ENCODE measurements around the gene FKBP5. TPM values are rescaled to one million over a fixed set of nuclear protein-coding genes. Genes with fewer than 3 reads are reported as not detected.

Gene FKBP5
- total and polyA plus RNA-seq, 10 of the 15 experiments (the other 5 are each of a cell fraction or from before 2014, with no cell fraction given) = 29.0 to 123 (median 62.3) TPM

- Histone ChIP-seq H3K27me3 (replicated peaks in 1 of 2; ENCODE audit: control insufficient read depth in 2 of 2, insufficient read depth in 2 of 2, low read length in 1 of 2) (no peaks in the 10 kb centered on the region), H3K9me3 (replicated peaks; ENCODE audit: control insufficient read depth, insufficient read depth, low read length) (no peaks in the 10 kb centered on the region), H3K4me3 (no peak overlapping the region), H3K4me1 (ENCODE audit: control insufficient read depth, insufficient read depth, low read length) (peaks cover 48% of the 10 kb centered on the region), H3K79me2 (ENCODE audit: control insufficient read depth, insufficient read depth, low read length) (no peaks in the 10 kb centered on the region), H3K9ac (ENCODE audit: control insufficient read depth, insufficient read depth, low read length) (no peak overlapping the region), H3K27ac (ENCODE audit: control insufficient read depth, insufficient read depth) (no peak overlapping the region), H4K20me1 (ENCODE audit: control insufficient read depth, insufficient read depth) (no peaks in the 10 kb centered on the region), H2AFZ (ENCODE audit: control insufficient read depth, low read depth, low read length) (no peak overlapping the region), H3K4me2 (ENCODE audit: control insufficient read depth, insufficient read depth) (no peak overlapping the region), H3K36me3 (ENCODE audit: control insufficient read depth in 2 of 2, insufficient read depth in 2 of 2, low read length in 1 of 2) (no peaks in the 10 kb centered on the region)
- no peak for ATAC-seq
- RAD21 ChIA-PET (ENCODE audit: unreplicated experiment) = interaction anchor here (0.8 to 2.5 kb wide), 5 partner anchors 11 to 56 kb away, joined by 3 to 5 read pairs (median 4); partner anchors contain the start of gene ARMC12
- TF ChIP-seq STAT1 (conservative IDR thresholded peaks at IDR 0.05) = no peak
- no peak for TF ChIP-seq RB1 (IDR thresholded peaks at IDR 0.05; ENCODE audit: borderline replicate concordance)
- TF ChIP-seq SPI1 (IDR thresholded peaks at IDR 0.05; ENCODE audit: borderline replicate concordance, insufficient read depth, low read depth, low read length) = peak; percentile 28; the same call in 1 of the 2 replicates
- no peak for TF ChIP-seq MYC (IDR thresholded peaks at IDR 0.05; ENCODE audit: insufficient read depth, insufficient read length, insufficient replicate concordance, low read length, severe bottlenecking)
- TF ChIP-seq, protein P1, sequence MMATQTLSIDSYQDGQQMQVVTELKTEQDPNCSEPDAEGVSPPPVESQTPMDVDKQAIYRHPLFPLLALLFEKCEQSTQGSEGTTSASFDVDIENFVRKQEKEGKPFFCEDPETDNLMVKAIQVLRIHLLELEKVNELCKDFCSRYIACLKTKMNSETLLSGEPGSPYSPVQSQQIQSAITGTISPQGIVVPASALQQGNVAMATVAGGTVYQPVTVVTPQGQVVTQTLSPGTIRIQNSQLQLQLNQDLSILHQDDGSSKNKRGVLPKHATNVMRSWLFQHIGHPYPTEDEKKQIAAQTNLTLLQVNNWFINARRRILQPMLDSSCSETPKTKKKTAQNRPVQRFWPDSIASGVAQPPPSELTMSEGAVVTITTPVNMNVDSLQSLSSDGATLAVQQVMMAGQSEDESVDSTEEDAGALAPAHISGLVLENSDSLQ (IDR thresholded peaks at IDR 0.05) = no peak
- no peak for TF ChIP-seq ZZZ3 (IDR thresholded peaks at IDR 0.05; ENCODE audit: control insufficient read depth, insufficient read length, low read depth)
- no peak for TF ChIP-seq POLR2A (IDR thresholded peaks at IDR 0.05; ENCODE audit: low read depth, low read length)
- TF ChIP-seq NR2C1 (IDR thresholded peaks at IDR 0.05) = no peak
- TF ChIP-seq CBFB (IDR thresholded peaks at IDR 0.05; ENCODE audit: low read depth) = no peak
- 0 out of 2 replicates have a peak, but pooled peaks have one; percentile 21 for TF ChIP-seq DPF2 (IDR thresholded peaks at IDR 0.05)
- FAIRE-seq = no peak
- CTCF ChIA-PET = interaction anchor here (1.4 to 2.2 kb wide), 5 partner anchors 10 to 46 kb away, joined by 3 to 9 read pairs (median 4); no protein-coding TSS in a partner anchor
- POLR2A ChIA-PET = interaction anchor here (0.6 kb wide), 1 partner anchor 135 kb away, joined by 3 read pairs; no protein-coding TSS in a partner anchor
- WGBS (ENCODE audit: insufficient coverage, insufficient replicate concordance, low lambda C conversion rate, missing lambda C conversion rate) = 82% methylated on average over 11 of the region's 11 CpGs
- intact Hi-C loops (cut with micrococcal nuclease; ENCODE audit: unreplicated experiment) = no loop called here
- SMC1A ChIA-PET (ENCODE audit: uncharacterized antibody, unreplicated experiment) = interaction anchor here (0.9 to 2.3 kb wide), 7 partner anchors 10 to 82 kb away, joined by 3 to 17 read pairs (median 4); no protein-coding TSS in a partner anchor
- no peak for DNase-seq (ENCODE audit: low read depth, low spot score)
- in situ Hi-C loops (cut with MboI) = no loop called here
- BruUV-seq (replicated peaks) = no TSS peak
Observed at GRCh38 chr6:35725721-35726438, 37.2 kb upstream of the FKBP5 start.

Data from GM12878 (cell line).